ENCODE results near the gene KASH5.
A peak's percentile ranks its signal among the peaks of the same experiment; 100 is the strongest.

Gene KASH5

GRCh38 chr19:49387936-49388372 is at the start of gene KASH5:
KASH5 (plus strand) TSS chr19:49388249; CDS start chr19:49390884, 2,635 bp downstream.
- TF ChIP-seq CTCF (conservative IDR thresholded peaks at IDR 0.05; ENCODE audit: low read length), result no peak
- H3K4me3 ChIP-seq (ENCODE audit: low read length), result no peak within 1 kb of the TSS
- peak; percentile 53 for DNase-seq (ENCODE audit: low read depth)

GRCh38 chr19:49338691-49339300 is 49.3 kb upstream of the KASH5 start:
- DNase-seq (ENCODE audit: low read depth), result no peak
- no peak for TF ChIP-seq CTCF (conservative IDR thresholded peaks at IDR 0.05; ENCODE audit: low read length)
- peak overlapping the region; percentile 29 for H3K4me3 ChIP-seq (ENCODE audit: low read length)

GRCh38 chr19:49339301-49340068 is 48.6 kb upstream of the KASH5 start:
- DNase-seq (ENCODE audit: low read depth), result peak; percentile 78
- peak overlapping the region; percentile 29 for H3K4me3 ChIP-seq (ENCODE audit: low read length)
- no peak for TF ChIP-seq CTCF (conservative IDR thresholded peaks at IDR 0.05; ENCODE audit: low read length)

GRCh38 chr19:49340069-49340864 is 47.8 kb upstream of the KASH5 start:
- no peak overlapping the region for H3K4me3 ChIP-seq (ENCODE audit: low read length)

GRCh38 chr19:49340865-49341718 is 47.0 kb upstream of the KASH5 start:
- DNase-seq (ENCODE audit: low read depth), result no peak
- no peak overlapping the region for H3K4me3 ChIP-seq (ENCODE audit: low read length)
- TF ChIP-seq CTCF (conservative IDR thresholded peaks at IDR 0.05; ENCODE audit: low read length), result no peak

More at GRCh38 chr19:49340069-49340864, 47.8 kb upstream of the KASH5 start:
- DNase-seq (ENCODE audit: low read depth), result no peak
- no peak for TF ChIP-seq CTCF (conservative IDR thresholded peaks at IDR 0.05; ENCODE audit: low read length)

- DNase-seq (ENCODE audit: low read depth), result no peak
- H3K4me3 ChIP-seq (ENCODE audit: low read length), result no peak overlapping the region
- no peak for TF ChIP-seq CTCF (conservative IDR thresholded peaks at IDR 0.05; ENCODE audit: low read length)
These were observed 45.7 kb upstream of the KASH5 start for GRCh38 chr19:49342291-49342721.

Data from AG10803 (cell line).